ENCODE data around the gene STIP1.

Gene STIP1

DNA sequence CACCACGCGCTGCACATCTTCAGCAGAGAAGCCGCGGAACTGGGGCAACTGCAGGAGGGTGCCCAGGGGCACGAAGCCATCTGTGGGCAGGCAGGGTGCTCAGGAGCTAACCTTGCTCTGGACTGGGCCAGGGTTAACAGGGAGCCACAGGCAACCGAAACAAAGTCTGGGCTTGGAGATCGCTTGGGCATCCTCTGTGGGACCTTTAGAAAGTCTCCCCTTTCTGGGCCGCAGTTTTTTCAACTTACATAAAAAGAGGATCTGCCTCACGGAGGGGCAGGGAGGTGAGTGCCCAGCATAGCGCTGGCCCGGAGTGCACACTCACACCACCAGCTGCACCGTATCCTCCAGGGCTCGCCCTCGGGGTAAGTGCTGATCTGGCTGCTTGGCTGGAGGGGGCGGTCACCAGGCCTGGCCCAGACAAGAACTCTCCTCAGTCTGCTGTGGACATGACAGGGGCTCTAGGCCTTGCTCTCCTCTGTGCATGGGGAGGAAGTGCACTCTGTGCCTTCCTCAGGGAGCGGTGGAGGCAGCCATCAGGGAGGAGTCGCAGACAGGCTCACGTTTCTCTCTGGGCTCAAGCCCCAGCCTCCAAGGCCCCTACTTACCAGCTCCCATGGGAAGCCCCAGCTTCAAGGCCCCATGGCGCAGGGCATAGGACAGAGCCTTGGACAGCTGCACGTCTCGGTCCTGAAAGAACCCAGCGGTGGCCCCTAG is 39.1 kb downstream of the STIP1 start:
- DNase-seq, result no peak

DNA sequence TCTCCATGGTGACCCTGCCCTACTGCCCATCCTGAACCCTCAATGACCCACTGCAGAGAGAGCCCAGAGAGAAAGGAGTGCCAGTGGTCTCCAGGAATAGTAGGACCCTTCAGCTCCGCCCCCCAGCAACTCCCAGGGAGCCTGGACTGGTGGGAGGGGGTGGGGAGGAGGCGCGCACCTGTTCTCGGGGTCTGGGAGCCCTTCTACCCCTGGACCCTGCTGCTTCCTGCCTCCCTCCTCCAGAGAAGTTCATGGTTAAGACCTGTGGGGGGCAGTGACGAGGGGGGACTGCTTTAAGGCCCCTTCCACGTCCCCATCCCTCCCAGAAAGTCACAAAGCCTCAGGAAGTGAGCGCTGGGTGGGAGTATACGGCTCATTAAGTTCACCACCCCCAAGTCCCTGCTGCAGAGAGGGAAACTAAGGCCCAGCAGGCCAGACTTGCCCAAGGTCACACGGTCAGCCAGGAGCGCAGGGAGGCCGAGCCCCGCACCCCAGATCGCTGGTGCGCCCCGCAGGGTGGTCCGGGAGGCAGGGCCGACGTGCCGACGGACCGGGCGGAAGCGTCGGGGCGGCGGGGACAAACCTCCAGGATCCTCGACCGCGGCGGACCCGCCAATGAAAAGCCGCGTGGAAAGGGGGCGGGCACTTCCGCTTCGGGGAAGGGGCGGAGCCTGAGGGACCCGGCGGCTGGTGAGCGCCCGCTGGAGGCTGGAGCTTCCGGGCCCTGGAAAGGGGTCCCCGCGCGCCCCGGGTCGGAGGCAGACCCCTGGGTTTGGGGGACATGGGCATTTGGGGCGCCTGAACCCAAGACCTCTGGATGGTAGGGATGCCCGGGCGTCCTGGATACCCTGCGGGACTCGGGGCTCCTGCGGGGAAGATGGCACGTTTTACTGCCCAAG is 39.9 kb downstream of the STIP1 start, which contains the start of the genes NUDT22 and TRPT1:
NUDT22 (plus strand) TSS at position 667 of the 899 bp plus-strand sequence. CDS start 379 bp downstream, outside the sequence.
TRPT1 (minus strand) TSS at position 579 of the 899 bp plus-strand sequence; CDS start at position 253, 326 bp downstream.
- DNase-seq, result peak; percentile 23

DNA sequence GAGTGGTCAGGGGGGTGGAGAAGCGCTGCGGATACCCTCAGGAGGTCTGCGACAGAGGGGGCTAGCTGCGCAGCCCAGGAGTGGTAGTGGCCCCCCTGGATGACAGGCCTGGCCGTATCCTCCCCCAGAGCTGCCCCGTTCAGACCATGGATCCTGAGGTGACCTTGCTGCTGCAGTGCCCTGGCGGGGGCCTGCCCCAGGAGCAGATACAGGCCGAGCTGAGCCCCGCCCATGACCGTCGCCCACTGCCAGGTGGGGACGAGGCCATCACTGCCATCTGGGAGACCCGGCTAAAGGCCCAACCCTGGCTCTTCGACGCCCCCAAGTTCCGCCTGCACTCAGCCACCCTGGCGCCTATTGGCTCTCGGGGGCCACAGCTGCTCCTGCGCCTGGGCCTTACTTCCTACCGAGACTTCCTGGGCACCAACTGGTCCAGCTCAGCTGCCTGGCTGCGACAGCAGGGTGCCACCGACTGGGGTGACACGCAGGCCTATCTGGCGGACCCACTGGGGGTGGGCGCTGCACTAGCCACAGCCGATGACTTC is 40.6 kb downstream of the STIP1 start:
- DNase-seq, result peak; percentile 38

DNA sequence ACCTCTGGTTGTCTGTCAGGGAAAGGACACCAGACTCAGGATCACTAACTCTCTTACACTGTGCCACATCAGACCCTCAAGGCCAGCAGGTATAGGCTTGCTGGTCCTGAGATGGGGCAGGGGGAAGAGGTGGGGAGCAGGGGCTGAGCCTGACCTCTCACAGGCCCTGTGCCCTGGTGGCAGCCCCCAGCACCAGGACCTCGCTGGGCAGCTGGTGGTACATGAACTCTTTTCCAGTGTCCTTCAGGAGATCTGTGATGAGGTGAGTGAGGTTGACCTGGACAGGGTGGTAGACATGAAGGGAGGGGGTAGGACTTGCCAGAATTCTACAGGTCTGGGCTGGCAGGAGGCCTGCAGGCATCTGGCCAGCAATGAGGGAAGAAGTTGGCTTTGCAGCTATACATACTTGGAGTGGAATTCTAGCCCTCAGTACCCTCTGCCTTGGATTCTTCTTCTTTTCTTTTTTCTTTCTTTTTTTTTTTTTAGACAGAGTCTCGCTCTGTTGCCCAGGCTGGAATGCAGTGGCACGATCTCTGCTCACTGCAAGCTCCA is 41.5 kb downstream of the STIP1 start:
- DNase-seq, result no peak

DNA sequence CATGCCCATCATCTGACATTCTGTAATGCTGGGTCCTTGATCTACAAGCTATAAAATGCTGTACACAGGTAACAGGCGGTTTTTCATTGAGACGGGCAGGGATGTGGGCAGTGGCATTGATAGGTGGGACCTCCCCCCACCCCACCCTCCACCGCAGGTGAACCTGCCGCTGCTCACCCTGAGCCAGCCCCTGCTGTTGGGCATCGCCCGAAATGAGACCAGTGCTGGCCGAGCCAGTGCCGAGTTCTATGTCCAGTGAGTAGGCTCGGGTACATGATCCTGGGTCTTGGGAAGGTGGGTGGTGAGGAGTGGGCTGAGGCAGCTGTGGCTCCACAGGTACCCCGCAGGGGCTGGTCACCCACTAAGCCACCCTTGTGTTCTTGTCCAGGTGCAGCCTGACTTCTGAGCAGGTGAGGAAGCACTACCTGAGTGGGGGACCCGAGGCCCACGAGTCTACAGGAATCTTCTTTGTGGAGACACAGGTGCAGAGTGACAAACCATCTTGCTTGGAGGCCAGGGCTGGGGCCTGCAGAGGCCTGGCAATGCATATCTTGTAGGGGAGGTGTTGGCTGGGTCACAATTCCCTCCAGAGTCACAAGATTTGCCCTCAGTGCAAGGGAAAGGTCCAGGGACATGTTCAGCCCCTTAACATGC is 43.2 kb downstream of the STIP1 start:
- DNase-seq, result no peak

DNA sequence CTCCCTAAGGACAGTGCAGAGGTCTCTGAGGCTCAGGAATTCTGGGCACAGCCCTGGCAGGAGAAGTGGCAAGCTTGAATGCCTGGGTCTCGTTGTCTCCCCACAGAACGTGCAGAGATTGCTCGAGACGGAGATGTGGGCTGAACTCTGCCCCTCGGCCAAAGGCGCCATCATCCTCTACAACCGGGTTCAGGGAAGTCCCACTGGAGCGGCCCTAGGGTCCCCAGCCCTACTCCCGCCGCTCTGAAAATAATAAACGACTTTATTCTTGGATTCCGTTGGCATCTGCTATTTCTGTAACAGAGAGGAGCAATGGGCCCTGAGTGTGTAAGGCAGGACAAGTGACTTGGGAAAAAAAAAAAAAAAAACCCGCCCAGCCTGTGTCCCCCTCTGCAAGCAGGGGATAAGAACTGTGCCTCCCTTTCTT is 43.8 kb downstream of the STIP1 start:
- DNase-seq, result no peak

DNA sequence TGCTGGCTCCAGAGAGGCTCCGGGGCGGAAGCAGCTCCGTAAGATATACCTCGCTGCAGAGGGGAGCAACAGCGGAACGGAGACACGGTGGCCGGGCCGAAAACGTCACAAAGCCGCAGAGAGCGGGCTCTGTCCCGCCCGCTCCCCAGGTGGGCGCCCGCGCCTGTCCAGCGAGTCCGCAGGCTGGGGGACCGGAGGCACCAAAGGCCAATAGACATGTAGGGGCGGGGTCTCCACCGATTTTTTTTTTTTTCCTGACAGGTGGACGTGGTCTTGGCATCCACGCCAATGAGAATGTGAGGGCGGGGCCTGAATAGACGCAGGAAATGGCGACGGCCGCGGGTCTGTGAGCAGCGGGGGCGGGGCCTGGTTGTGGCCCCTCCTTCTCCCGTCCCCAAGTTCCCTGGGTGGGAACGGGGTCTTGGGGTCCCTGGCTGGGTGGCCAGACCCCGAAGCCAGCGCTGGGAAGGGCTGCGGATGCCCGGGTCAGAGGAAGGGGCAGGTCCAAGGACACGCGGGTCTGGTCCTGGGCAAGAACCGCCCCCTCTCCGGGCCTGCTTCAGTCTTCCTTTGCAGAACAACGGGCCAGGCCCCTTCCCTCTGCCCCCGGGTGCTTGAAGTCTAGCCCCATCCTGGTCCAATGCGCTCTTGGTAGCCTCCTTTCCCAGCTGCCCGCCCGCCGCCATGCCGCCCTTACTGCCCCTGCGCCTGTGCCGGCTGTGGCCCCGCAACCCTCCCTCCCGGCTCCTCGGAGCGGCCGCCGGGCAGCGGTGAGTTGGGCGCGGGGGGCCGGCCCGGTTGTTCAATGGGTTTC is 44.4 kb downstream of the STIP1 start, which contains the start of gene DNAJC4:
DNAJC4 (plus strand) TSS at position 378 of the 814 bp plus-strand sequence; CDS start at position 685, 307 bp downstream.
- peak; percentile 86 for DNase-seq

DNA sequence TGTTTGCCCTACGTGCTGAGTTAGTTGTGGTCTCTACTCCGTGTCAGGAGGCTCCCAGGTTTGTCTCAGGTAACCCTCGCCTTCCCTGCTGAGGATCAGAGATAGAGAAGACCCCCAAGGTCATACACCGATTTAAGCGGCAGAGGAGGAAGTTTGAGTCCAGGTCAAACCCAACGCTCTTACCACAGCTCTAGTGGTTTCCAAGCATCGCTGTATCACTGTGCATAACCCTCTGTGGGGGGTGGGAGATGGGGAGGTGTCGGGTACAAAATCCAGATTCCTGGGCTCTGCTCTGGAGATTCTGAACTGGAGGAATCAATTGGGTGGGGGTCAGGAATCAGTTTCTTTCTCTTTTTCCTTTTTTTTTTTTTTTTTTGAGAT is 45.0 kb downstream of the STIP1 start:
- DNase-seq, result no peak

DNA sequence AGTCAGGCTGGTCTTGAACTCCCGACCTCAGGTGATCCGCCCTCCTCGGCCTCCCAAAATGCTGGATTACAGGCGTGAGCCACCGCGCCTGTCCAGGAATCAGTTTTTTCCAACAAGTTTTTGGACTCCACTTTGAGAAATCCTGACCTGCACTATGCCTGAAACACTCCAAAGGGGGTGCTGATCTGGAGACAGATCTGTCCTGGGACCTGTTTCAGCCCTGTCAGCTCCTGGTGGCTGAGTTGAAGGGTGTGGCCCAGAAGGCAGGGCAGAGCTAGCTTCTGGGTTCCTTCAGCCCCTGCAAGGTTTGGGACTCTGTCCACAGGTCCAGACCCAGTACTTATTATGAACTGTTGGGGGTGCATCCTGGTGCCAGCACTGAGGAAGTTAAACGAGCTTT is 45.6 kb downstream of the STIP1 start:
- DNase-seq, result no peak

DNA sequence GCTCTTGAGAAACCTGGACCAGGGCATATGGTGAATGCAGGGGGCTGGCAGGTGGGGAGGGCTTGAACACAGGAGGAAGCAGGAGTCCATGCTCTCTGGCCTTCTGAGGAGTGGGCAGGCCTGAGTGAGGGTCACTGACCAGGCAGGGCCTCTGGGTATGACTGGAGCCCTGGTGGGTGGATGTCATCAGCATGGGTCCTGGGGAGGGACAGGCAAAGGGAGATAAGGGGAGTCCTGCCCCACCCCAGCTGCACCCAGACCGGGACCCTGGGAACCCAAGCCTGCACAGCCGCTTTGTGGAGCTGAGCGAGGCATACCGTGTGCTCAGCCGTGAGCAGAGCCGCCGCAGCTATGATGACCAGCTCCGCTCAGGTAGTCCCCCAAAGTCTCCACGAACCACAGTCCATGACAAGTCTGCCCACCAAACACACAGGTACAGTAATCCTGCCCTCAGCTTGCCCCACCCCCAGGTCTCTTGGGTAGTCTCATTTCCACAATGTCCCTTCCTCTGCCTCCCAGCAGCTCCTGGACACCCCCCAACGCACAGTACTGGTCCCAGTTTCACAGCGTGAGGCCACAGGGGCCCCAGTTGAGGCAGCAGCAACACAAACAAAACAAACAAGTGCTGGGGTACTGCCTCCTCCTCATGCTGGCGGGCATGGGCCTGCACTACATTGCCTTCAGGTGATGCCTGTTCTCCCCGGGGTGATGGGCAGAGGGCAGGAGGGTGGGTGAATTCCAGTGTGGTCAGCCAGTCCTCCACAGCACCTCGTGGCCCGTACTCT is 46.4 kb downstream of the STIP1 start:
- DNase-seq, result no peak

DNA sequence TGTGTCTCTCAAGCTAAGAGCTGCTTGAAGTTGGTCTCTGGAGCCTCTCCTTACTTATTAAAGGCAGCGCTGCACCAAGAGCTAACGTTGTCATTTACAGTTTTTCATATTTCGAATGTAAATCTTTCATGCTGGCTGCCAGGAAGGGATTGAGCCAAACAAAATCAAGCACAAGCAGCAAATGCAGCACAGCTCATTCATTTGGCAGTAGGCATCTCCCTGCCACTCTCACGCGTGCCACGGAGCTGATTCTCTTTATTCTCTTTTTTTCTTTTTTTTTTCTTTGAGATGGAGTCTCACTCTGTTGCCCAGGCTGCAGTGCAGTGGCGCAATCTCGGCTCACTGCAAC is 47.0 kb downstream of the STIP1 start:
- DNase-seq, result no peak

DNA sequence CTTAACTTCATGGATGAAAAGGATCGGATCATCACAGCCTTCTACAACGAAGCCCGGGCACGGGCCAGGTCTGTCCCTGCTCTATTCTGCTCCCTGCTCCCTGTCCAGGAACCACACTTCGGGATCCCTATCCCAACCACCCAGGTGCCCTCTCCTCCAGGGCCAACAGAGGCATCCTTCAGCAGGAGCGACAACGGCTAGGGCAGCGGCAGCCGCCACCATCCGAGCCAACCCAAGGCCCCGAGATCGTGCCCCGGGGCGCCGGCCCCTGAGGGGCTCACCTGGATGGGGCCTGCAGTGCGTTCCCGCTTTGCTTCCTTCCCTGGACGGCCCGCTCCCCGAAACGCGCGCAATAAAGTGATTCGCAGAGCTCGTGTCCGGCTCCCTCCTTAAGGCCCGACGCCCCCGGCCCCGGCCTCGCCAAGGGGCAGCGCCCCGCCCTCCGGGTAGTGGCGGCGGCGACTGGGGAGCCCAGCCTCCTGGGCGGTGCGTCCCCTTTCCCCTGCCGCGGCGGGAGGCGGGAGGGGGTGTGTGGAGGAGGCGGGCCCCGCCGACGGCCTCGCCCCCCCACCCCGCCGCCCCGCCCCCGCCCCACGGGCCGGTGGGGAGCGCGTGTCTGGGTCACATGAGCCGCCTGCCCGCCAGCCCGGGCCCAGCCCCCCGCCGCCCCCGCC is 48.1 kb downstream of the STIP1 start, which contains the start of gene VEGFB:
VEGFB (plus strand) TSS at position 672 of the 674 bp plus-strand sequence. CDS start 250 bp downstream, outside the sequence.
- DNase-seq, result no peak

DNA sequence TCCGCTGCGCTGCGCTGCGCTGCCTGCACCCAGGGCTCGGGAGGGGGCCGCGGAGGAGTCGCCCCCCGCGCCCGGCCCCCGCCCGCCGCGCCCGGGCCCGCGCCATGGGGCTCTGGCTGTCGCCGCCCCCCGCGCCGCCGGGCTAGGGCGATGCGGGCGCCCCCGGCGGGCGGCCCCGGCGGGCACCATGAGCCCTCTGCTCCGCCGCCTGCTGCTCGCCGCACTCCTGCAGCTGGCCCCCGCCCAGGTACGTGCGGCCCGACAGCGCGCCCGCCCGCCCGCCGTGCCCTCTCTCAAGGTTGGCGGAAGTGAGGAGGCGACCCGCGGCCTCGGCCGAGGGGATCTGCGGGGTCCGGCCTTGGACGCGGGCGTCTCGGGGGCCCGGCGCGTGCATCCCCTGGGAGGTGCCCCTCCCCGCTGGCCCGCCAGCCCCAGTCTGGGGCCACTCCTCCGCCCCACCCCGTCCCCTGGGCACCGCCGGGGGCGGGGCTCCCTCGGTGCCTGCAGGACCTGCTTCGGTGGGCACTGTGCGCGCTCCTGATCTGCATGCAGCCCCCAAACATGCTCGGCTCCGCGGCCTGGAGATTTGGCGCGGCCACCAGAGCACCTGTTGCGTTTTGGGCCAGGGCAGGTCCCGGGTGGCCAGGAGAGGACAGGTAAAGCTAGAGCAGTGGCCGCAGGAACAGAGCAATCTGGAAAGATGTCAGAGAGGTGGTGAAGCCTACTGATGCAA is 48.8 kb downstream of the STIP1 start:
- DNase-seq, result no peak

DNA sequence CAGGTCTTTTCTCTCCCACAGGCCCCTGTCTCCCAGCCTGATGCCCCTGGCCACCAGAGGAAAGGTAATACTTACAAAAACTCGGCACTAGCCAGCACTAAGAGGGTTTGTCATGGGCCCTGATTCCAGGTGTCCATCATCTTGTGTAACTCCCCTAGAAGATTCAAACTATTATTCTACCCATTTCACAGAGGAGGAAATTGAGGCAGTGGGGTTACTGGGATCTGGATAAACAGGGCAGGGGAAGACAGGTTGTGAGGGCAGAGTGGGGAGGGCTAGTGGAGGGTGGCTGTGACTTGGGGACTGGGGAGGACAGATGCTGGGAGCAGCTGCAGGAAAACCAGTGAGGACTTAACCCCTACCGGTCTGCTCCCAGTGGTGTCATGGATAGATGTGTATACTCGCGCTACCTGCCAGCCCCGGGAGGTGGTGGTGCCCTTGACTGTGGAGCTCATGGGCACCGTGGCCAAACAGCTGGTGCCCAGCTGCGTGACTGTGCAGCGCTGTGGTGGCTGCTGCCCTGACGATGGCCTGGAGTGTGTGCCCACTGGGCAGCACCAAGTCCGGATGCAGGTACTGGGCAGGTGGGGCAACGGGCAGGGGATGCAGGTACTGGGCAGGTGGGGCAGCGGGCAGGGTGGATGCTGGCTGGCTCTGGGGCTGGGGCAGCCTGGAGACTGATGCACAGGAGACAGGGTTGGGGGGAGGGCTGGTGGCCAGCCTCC is 49.6 kb downstream of the STIP1 start:
- no peak for DNase-seq

DNA sequence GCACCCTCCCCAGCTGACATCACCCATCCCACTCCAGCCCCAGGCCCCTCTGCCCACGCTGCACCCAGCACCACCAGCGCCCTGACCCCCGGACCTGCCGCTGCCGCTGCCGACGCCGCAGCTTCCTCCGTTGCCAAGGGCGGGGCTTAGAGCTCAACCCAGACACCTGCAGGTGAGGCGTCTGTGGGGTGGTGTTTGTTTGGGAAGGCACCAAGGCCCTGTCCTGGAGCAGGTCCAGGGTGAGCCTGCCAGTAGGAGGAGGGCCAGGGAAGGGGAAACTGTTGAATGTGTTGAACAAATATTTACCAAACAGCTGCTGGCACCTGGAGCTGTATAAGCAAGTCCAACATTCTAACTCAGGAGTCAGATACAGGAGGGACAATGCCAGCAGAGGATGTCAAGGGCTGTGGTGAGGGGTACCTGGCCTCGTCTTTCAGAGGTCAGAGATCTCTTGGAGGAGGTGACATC is 51.5 kb downstream of the STIP1 start:
- DNase-seq, result peak; percentile 94

DNA sequence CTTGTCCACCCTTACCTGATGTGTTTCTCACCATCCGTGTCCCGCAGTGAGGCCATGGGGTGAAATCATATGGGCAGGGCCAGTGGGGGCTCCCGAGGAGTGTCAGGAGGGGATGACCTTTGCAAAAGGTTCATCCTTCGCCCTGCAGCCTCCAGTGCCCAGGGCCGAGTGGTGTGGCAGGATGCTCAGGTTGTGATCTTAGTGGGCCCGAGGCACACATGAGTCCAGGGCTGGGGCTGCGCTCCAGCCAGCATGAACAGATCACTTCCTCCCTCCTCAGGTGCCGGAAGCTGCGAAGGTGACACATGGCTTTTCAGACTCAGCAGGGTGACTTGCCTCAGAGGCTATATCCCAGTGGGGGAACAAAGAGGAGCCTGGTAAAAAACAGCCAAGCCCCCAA is 52.1 kb downstream of the STIP1 start:
- no peak for DNase-seq

DNA sequence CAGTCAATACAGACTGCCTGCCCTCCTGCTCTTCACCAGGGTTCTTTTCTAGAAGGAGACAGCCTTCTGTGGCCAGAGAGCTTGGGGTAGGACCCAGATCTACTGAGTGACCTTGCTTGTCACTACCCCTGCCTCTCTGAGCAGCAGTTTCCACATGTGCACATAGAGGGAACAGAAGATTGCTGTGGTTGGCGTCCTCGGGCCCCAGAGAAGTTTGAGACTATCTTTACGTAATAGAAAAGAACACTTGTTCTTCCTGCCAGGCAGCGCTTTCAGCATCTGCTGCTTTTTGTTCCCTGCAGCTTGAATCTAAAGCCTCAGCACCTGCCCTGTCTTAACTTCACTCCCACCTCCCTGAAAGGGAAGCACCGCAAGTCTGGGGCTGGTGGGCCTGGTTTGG is 53.0 kb downstream of the STIP1 start:
- DNase-seq, result no peak

DNA sequence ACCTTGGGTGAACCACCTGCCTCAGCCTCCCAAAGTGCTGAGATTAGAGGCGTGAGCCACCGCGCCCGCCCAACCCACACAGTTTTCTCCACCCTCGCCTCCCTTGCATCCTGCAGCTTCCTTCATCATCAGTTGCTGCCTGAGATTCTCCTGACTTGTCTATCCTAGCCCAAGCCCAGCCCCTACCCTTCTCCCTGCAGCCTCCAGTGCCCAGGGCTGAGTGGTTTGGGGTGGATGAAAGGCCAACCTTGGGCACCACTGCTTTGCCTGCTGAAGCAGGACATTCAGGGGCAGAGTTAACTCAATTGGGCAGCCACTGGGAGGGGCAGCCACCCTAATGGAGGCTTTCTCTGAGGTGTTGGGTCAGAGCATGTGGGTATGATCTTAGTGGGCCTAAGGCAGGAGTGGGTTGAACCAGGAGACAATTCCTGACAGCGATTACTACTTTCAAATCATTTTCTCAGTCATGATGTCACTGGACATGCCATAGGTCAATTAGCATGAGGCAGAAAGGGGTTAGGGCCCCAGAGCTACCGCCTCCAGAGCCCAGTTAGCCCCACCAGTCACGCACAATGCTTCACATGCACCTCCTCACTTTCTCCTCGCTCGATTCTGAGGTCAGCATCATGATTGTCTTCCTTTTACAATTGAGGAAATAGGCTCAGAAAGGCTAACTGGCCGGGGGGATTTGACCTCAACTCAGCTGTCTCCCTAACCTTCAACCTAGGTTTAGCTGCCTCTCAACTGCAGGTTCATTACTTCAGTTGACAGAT is 53.9 kb downstream of the STIP1 start:
- DNase-seq, result no peak
